ENCODE data around the gene UNCX.

UNCX gene

GRCh38 chr7:1274121-1274875 is 41.6 kb downstream of the UNCX start:
- no peak overlapping the region for H3K4me3 ChIP-seq (ENCODE audit: low read depth, low read length)
- H3K36me3 ChIP-seq (replicated peaks), result no peaks in the 10 kb centered on the region
- TF ChIP-seq CTCF (IDR thresholded peaks at IDR 0.05; ENCODE audit: low read depth, low read length, missing control alignments), result no peak
- H3K27ac ChIP-seq, result no peak overlapping the region
- in situ Hi-C loops (cut with HindIII; ENCODE audit: low pct_ligation_motif_present, low sequenced_read_pairs), result no loop called here
- DNase-seq, result no peak
- H3K27me3 ChIP-seq (replicated peaks), result peaks cover 2% of the 10 kb centered on the region

- TF ChIP-seq CTCF (IDR thresholded peaks at IDR 0.05; ENCODE audit: low read depth, low read length, missing control alignments), result no peak
- in situ Hi-C loops (cut with HindIII; ENCODE audit: low pct_ligation_motif_present, low sequenced_read_pairs), result no loop called here
- H3K36me3 ChIP-seq (replicated peaks), result no peaks in the 10 kb centered on the region
- DNase-seq, result no peak
- H3K27me3 ChIP-seq (replicated peaks), result peaks cover 2% of the 10 kb centered on the region
- no peak overlapping the region for H3K4me3 ChIP-seq (ENCODE audit: low read depth, low read length)
- H3K27ac ChIP-seq, result no peak overlapping the region
Measured at GRCh38 chr7:1274876-1275375, 42.3 kb downstream of the UNCX start.

GRCh38 chr7:1275451-1276381 is 43.0 kb downstream of the UNCX start:
- no peak overlapping the region for H3K4me3 ChIP-seq (ENCODE audit: low read depth, low read length)
- no peak for TF ChIP-seq CTCF (IDR thresholded peaks at IDR 0.05; ENCODE audit: low read depth, low read length, missing control alignments)
- no peaks in the 10 kb centered on the region for H3K36me3 ChIP-seq (replicated peaks)
- in situ Hi-C loops (cut with HindIII; ENCODE audit: low pct_ligation_motif_present, low sequenced_read_pairs), result no loop called here
- peaks cover 2% of the 10 kb centered on the region for H3K27me3 ChIP-seq (replicated peaks)
- no peak for DNase-seq
- H3K27ac ChIP-seq, result no peak overlapping the region

- Histone ChIP-seq H3K36me3 (replicated peaks) (no peaks in the 10 kb centered on the region), H3K4me3 (ENCODE audit: low read depth, low read length) (no peak overlapping the region), H3K27ac (no peak overlapping the region), H3K27me3 (replicated peaks) (peaks cover 2% of the 10 kb centered on the region)
- in situ Hi-C loops (cut with HindIII; ENCODE audit: low pct_ligation_motif_present, low sequenced_read_pairs), result no loop called here
- no peak for DNase-seq
- TF ChIP-seq CTCF (IDR thresholded peaks at IDR 0.05; ENCODE audit: low read depth, low read length, missing control alignments), result no peak
Measured at GRCh38 chr7:1276626-1277175, 44.0 kb downstream of the UNCX start.

- in situ Hi-C loops (cut with HindIII; ENCODE audit: low pct_ligation_motif_present, low sequenced_read_pairs), result no loop called here
- Histone ChIP-seq H3K27ac (no peak overlapping the region), H3K27me3 (replicated peaks) (peaks cover 2% of the 10 kb centered on the region), H3K36me3 (replicated peaks) (no peaks in the 10 kb centered on the region), H3K4me3 (ENCODE audit: low read depth, low read length) (no peak overlapping the region)
- DNase-seq, result no peak
- no peak for TF ChIP-seq CTCF (IDR thresholded peaks at IDR 0.05; ENCODE audit: low read depth, low read length, missing control alignments)
Measured at GRCh38 chr7:1278543-1278942, 45.9 kb downstream of the UNCX start.

Data from brain microvascular endothelial cell (primary cell).